WTC11 (cell line): ENCODE results near the gene RIPK3. TPM values are rescaled to one million over a fixed set of nuclear protein-coding genes. Genes with fewer than 3 reads are reported as not detected.

Experiments
- ATAC-seq: fragments of 200-7000 bp; cut with Tn5 transposase; 2 replicates; pipeline ENCODE4 v1.10.0; 2021; ENCODE audit warnings: mild to moderate bottlenecking, moderate library complexity
- CTCF ChIA-PET: fragments of 300-600 bp; sonication (Branson Sonifier 250); formaldehyde crosslinking; loops from one replicate; lab custom pipeline; 2021; ENCODE audit warnings: antibody characterized with exemption; lab: Charles Lee
- POLR2A ChIA-PET: fragments of 350-600 bp; sonication (Branson Sonifier 250); formaldehyde crosslinking; loops from one replicate; lab custom pipeline; 2021; ENCODE audit warnings: antibody characterized with exemption; lab: Charles Lee
- DNase-seq: peaks from one replicate; pipeline ENCODE4 v3.0.0; 2021; ENCODE audit warnings: low spot score
- H3K27ac Mint-ChIP-seq: 2 replicates; pipeline ENCODE4 v1.8.0; 2021; ENCODE audit warnings: mixed read lengths
- H3K27me3 Mint-ChIP-seq: 2 replicates; pipeline ENCODE4 v1.8.0; 2021; ENCODE audit warnings: low read depth, mild to moderate bottlenecking, moderate library complexity, mixed read lengths
- H3K36me3 Mint-ChIP-seq: 2 replicates; pipeline ENCODE4 v1.8.0; 2021; ENCODE audit warnings: mixed read lengths
- H3K4me1 Mint-ChIP-seq: 2 replicates; pipeline ENCODE4 v1.8.0; 2022; ENCODE audit warnings: mixed read lengths
- H3K4me3 Mint-ChIP-seq: 2 replicates; pipeline ENCODE4 v1.8.0; 2021; ENCODE audit warnings: mild to moderate bottlenecking, moderate library complexity, mixed read lengths
- H3K9me3 Mint-ChIP-seq: 2 replicates; pipeline ENCODE4 v1.8.0; 2021; ENCODE audit warnings: mixed read lengths
- AFF4 ChIP-seq: sonication (generic); formaldehyde crosslinking; IDR thresholded peaks from 2 replicates; pipeline ENCODE4 v1.8.1; 2023; ENCODE audit warnings: mild to moderate bottlenecking, missing genetic modification reagents, borderline replicate concordance
- CBFB ChIP-seq: sonication (generic); formaldehyde crosslinking; IDR thresholded peaks from 2 replicates; pipeline ENCODE4 v1.8.1; 2022; ENCODE audit warnings: mild to moderate bottlenecking, low read depth, missing genetic modification reagents
- E2F1 ChIP-seq: sonication (generic); formaldehyde crosslinking; IDR thresholded peaks from 2 replicates; pipeline ENCODE4 v1.8.0; 2022; ENCODE audit warnings: mild to moderate bottlenecking, missing genetic modification reagents
- FOXJ3 ChIP-seq: sonication (generic); formaldehyde crosslinking; IDR thresholded peaks from 2 replicates; pipeline ENCODE4 v1.9.0; 2021; ENCODE audit warnings: missing genetic modification reagents, mild to moderate bottlenecking, borderline replicate concordance
- JUN ChIP-seq: sonication (generic); formaldehyde crosslinking; IDR thresholded peaks from 2 replicates; pipeline ENCODE4 v1.8.0; 2023; ENCODE audit warnings: mild to moderate bottlenecking, missing genetic modification reagents
- MXD4 ChIP-seq: fragments of 250-450 bp; sonication (Bioruptor Pico); IDR thresholded peaks from 2 replicates; pipeline ENCODE4 v1.8.0; 2021; ENCODE audit warnings: mild to moderate bottlenecking, moderate library complexity, borderline replicate concordance
- NFE2L1 ChIP-seq: sonication (generic); formaldehyde crosslinking; IDR thresholded peaks from 2 replicates; pipeline ENCODE4 v1.8.1; 2023; ENCODE audit warnings: missing genetic modification reagents
- NFYB ChIP-seq: sonication (generic); formaldehyde crosslinking; conservative IDR thresholded peaks from 2 replicates; pipeline ENCODE4 v1.8.0; 2022; ENCODE audit warnings: low read depth, missing genetic modification reagents
- NR1H2 ChIP-seq: sonication (generic); formaldehyde crosslinking; IDR thresholded peaks from 2 replicates; pipeline ENCODE4 v1.9.0; 2021; ENCODE audit warnings: mild to moderate bottlenecking, moderate library complexity, missing genetic modification reagents
- SMAD4 ChIP-seq: sonication (generic); formaldehyde crosslinking; IDR thresholded peaks from 2 replicates; pipeline ENCODE4 v1.8.0; 2022; ENCODE audit warnings: mild to moderate bottlenecking, missing genetic modification reagents
- SOX15 ChIP-seq: fragments of 250-450 bp; sonication (Bioruptor Pico); IDR thresholded peaks from 2 replicates; pipeline ENCODE4 v1.9.0; 2021; ENCODE audit warnings: mild to moderate bottlenecking
- TCF7 ChIP-seq: sonication (generic); formaldehyde crosslinking; IDR thresholded peaks from 2 replicates; pipeline ENCODE4 v1.8.0; 2022; ENCODE audit warnings: mild to moderate bottlenecking, low read depth, missing genetic modification reagents, moderate library complexity
- ZNF263 ChIP-seq: sonication (generic); formaldehyde crosslinking; IDR thresholded peaks from 2 replicates; pipeline ENCODE4 v1.8.1; 2022; ENCODE audit warnings: low read depth, mild to moderate bottlenecking, moderate library complexity, missing genetic modification reagents
- ZNF671 ChIP-seq: fragments of 250-450 bp; sonication (Bioruptor Pico); IDR thresholded peaks from 2 replicates; pipeline ENCODE4 v1.8.0; 2021; ENCODE audit warnings: mild to moderate bottlenecking
- total RNA-seq: library from RNA; stranded (reverse); gene quantifications from 3 replicates; pipeline ENCODE4 v1.2.3, GENCODE V29; 2021
- TF ChIP-seq, protein P1 (sequence below): fragments of 250-450 bp; sonication (Bioruptor Pico); IDR thresholded peaks from 2 replicates; pipeline ENCODE4 v2.1.2; 2022; ENCODE audit warnings: mild to moderate bottlenecking, moderate library complexity
- TF ChIP-seq, protein P2 (sequence below): sonication (generic); formaldehyde crosslinking; IDR thresholded peaks from 2 replicates; pipeline ENCODE4 v1.8.1; 2023; ENCODE audit warnings: mild to moderate bottlenecking, missing genetic modification reagents, moderate library complexity
- TF ChIP-seq, protein P3 (sequence below): fragments of 250-450 bp; sonication (Bioruptor Pico); IDR thresholded peaks from 2 replicates; pipeline ENCODE4 v1.8.0; 2021; ENCODE audit warnings: mild to moderate bottlenecking

Gene RIPK3
- total RNA-seq, 1 experiment from 2014 or later, result 0.83 TPM

DNA sequence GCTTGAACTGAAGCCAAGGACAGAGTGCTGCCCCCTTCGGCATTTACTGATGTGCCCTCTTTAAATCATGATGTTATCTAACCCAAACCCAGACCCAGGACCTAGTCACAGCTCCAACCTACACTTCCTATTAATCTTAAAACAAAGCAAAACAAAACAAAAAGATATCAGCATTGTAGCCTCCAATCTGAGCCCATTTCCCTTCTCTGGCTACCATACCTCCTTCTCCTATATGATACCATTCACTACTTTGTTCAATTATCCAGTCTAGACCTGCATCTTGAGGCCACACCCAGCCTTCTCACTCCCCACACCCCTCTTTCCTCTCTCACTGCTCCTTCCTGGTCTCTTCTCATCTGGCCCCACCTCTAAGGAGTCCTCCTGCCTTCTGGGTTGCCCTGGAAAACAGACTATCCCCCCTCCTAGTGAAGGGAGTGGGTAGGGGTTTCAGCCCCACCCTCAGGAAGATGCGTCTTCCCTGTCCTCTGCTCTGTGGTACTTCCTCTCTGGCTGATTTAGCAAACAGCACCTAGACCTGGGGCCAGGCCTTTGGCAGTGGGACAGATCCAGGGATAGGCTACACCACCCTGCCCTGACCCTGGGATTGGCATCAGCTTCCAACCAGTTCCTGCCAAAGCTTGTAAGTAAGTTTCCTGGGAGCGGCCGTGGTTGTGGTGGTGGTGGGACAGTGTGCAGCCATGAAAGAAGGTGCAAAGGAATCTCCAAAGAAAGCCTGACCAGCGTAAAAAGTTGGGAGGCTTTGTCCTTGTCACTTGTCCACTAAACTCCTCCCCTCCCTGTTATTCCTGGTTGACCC, 25.2 kb downstream of the RIPK3 start:
- DNase-seq, result no peak
- no peak overlapping the region for H3K4me3 Mint-ChIP-seq
- H3K4me1 Mint-ChIP-seq, result peaks cover 7% of the 10 kb centered on the region
- no peak for ATAC-seq
- TF ChIP-seq MXD4 (CRISPR knock-in tag) (no peak), E2F1 (CRISPR knock-in tag) (no peak), NFE2L1 (CRISPR knock-in tag) (no peak), ZNF263 (CRISPR knock-in tag) (no peak), CBFB (no peak), SMAD4 (no peak), NFYB (no peak), TCF7 (no peak), ZNF671 (CRISPR knock-in tag) (no peak), NR1H2 (CRISPR knock-in tag) (no peak), FOXJ3 (CRISPR knock-in tag) (no peak), AFF4 (CRISPR knock-in tag) (no peak), SOX15 (CRISPR knock-in tag) (no peak)
- TF ChIP-seq, protein P1, sequence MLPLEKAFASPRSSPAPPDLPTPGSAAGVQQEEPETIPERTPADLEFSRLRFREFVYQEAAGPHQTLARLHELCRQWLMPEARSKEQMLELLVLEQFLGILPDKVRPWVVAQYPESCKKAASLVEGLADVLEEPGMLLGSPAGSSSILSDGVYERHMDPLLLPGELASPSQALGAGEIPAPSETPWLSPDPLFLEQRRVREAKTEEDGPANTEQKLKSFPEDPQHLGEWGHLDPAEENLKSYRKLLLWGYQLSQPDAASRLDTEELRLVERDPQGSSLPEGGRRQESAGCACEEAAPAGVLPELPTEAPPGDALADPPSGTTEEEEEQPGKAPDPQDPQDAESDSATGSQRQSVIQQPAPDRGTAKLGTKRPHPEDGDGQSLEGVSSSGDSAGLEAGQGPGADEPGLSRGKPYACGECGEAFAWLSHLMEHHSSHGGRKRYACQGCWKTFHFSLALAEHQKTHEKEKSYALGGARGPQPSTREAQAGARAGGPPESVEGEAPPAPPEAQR (CRISPR knock-in tag), result no peak
- TF ChIP-seq, protein P2, sequence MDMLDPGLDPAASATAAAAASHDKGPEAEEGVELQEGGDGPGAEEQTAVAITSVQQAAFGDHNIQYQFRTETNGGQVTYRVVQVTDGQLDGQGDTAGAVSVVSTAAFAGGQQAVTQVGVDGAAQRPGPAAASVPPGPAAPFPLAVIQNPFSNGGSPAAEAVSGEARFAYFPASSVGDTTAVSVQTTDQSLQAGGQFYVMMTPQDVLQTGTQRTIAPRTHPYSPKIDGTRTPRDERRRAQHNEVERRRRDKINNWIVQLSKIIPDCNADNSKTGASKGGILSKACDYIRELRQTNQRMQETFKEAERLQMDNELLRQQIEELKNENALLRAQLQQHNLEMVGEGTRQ (CRISPR knock-in tag), result no peak
- TF ChIP-seq, protein P3, sequence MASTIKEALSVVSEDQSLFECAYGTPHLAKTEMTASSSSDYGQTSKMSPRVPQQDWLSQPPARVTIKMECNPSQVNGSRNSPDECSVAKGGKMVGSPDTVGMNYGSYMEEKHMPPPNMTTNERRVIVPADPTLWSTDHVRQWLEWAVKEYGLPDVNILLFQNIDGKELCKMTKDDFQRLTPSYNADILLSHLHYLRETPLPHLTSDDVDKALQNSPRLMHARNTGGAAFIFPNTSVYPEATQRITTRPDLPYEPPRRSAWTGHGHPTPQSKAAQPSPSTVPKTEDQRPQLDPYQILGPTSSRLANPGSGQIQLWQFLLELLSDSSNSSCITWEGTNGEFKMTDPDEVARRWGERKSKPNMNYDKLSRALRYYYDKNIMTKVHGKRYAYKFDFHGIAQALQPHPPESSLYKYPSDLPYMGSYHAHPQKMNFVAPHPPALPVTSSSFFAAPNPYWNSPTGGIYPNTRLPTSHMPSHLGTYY (CRISPR knock-in tag), result no peak
- TF ChIP-seq, all 79 proteins: peak for 0
- Mint-ChIP-seq H3K27me3 (peaks cover 77% of the 10 kb centered on the region), H3K36me3 (no peaks in the 10 kb centered on the region), H3K27ac (no peak overlapping the region), H3K9me3 (no peaks in the 10 kb centered on the region)
- CTCF ChIA-PET, result interaction anchor here (3.2 kb wide), 1 partner anchor 18 kb away, joined by 19 read pairs; no protein-coding TSS in a partner anchor
- POLR2A ChIA-PET, result no interaction called here

- Mint-ChIP-seq H3K36me3 (peaks cover 3% of the 10 kb centered on the region; the same call in 1 of the 2 replicates), H3K4me1 (peaks cover 9% of the 10 kb centered on the region), H3K27me3 (peaks cover 70% of the 10 kb centered on the region), H3K9me3 (no peaks in the 10 kb centered on the region), H3K4me3 (no peak overlapping the region), H3K27ac (no peak overlapping the region)
- ATAC-seq (no peak), DNase-seq (no peak)
- ChIA-PET POLR2A (no interaction called here), CTCF (interaction anchor here (4.2 kb wide), 1 partner anchor 118 kb away, joined by 18 read pairs; no protein-coding TSS in a partner anchor)
- no peak for TF ChIP-seq JUN (CRISPR knock-in tag)
Measured at GRCh38 chr14:24313913-24314312, 25.9 kb downstream of the RIPK3 start.
